Liver (tissue), 9 donors: ENCODE results near the gene METTL5. TPM values are rescaled to one million over a fixed set of nuclear protein-coding genes. Genes with fewer than 3 reads are reported as not detected.

Source experiments
- DNase-seq: peaks from one replicate; pipeline ENCODE4 v3.0.0-alpha.2; 2017; ENCODE audit warnings: low spot score
- H3K27ac ChIP-seq, 2 donors: one replicate each; pipeline ENCODE4 v1.7.0; 2013; ENCODE audit warnings: inconsistent platforms in 2 of 2, low read length in 2 of 2, control low read depth in 1 of 2, low read depth in 1 of 2, mild to moderate bottlenecking in 1 of 2
- H3K27me3 ChIP-seq, 4 donors: one replicate each; pipeline versions ENCODE4 v1.6.1 to v1.7.0; 2013; ENCODE audit warnings: low read length in 3 of 4, inconsistent platforms in 1 of 4, mild to moderate bottlenecking in 1 of 4, moderate library complexity in 1 of 4; ENCODE audit not compliant: control insufficient read depth in 4 of 4, insufficient read depth in 4 of 4
- H3K36me3 ChIP-seq, 4 donors: one replicate each; pipeline versions ENCODE4 v1.6.1 to v1.7.0; 2013; ENCODE audit warnings: low read length in 3 of 4, mild to moderate bottlenecking in 3 of 4, low read depth in 1 of 4, moderate library complexity in 1 of 4; ENCODE audit not compliant: control insufficient read depth in 4 of 4, insufficient read depth in 3 of 4
- H3K4me1 ChIP-seq, 4 donors: one replicate each; pipeline versions ENCODE4 v1.6.1 to v1.7.0; 2013; ENCODE audit warnings: low read length in 3 of 4, mild to moderate bottlenecking in 3 of 4, moderate library complexity in 1 of 4; ENCODE audit not compliant: control insufficient read depth in 4 of 4, insufficient read depth in 4 of 4
- H3K4me3 ChIP-seq, 3 donors: one replicate each; pipeline versions ENCODE4 v1.6.1 to v1.7.0; 2013; ENCODE audit warnings: low read length in 3 of 3, control low read depth in 1 of 3, low read depth in 1 of 3, mild to moderate bottlenecking in 1 of 3
- H3K9ac ChIP-seq, 2 donors: one replicate each; pipeline ENCODE4 v1.7.0; 2013; ENCODE audit warnings: low read length in 2 of 2, mild to moderate bottlenecking in 2 of 2, moderate library complexity in 2 of 2, control low read depth in 1 of 2, low read depth in 1 of 2
- H3K9me3 ChIP-seq, 4 donors: one replicate each; pipeline versions ENCODE4 v1.6.1 to v1.7.0; 2013; ENCODE audit warnings: low read length in 3 of 4; ENCODE audit not compliant: control insufficient read depth in 4 of 4
- ATF3 ChIP-seq: IDR thresholded peaks from 2 replicates; pipeline ENCODE4 v1.6.1; 2016; ENCODE audit warnings: antibody characterized with exemption
- CTCF ChIP-seq: fragments of 150-350 bp; IDR thresholded peaks from 2 replicates; pipeline ENCODE4 v1.5.1; 2017; ENCODE audit warnings: improper control_type of control experiment, low read depth, low read length; ENCODE audit not compliant: missing input control
- EGR1 ChIP-seq, 2 donors: IDR thresholded peaks; 2 replicates each; pipeline ENCODE4 v1.6.1; 2016 to 2018; ENCODE audit warnings: antibody characterized with exemption in 2 of 2, low read depth in 2 of 2
- FOXA1 ChIP-seq: IDR thresholded peaks from 2 replicates; pipeline ENCODE4 v1.6.1; 2016; ENCODE audit warnings: antibody characterized with exemption
- FOXA2 ChIP-seq: IDR thresholded peaks from 2 replicates; pipeline ENCODE4 v1.6.1; 2016; ENCODE audit warnings: antibody characterized with exemption
- GABPA ChIP-seq, 2 donors: IDR thresholded peaks in 1 of 2; conservative IDR thresholded peaks in 1 of 2; 2 replicates each; pipeline ENCODE4 v1.6.1; 2016; ENCODE audit warnings: antibody characterized with exemption in 2 of 2, mild to moderate bottlenecking in 1 of 2, moderate library complexity in 1 of 2
- HNF4A ChIP-seq, 2 donors: conservative IDR thresholded peaks; 2 replicates each; pipeline ENCODE4 v1.6.1; 2016; ENCODE audit warnings: antibody characterized with exemption in 2 of 2, mild to moderate bottlenecking in 2 of 2
- HNF4G ChIP-seq: IDR thresholded peaks from 2 replicates; pipeline ENCODE4 v1.6.1; 2016; ENCODE audit warnings: antibody characterized with exemption
- JUND ChIP-seq, 2 donors: IDR thresholded peaks; 2 replicates each; pipeline ENCODE4 v1.6.1; 2016; ENCODE audit warnings: antibody characterized with exemption in 2 of 2
- MAX ChIP-seq: IDR thresholded peaks from 2 replicates; pipeline ENCODE4 v1.6.1; 2016; ENCODE audit warnings: antibody characterized with exemption
- NR2F2 ChIP-seq: IDR thresholded peaks from 2 replicates; pipeline ENCODE4 v1.6.1; 2016; ENCODE audit warnings: antibody characterized with exemption
- RAD21 ChIP-seq, 2 donors: IDR thresholded peaks; 2 replicates each; pipeline ENCODE4 v1.6.1; 2016; ENCODE audit warnings: antibody characterized with exemption in 2 of 2, mild to moderate bottlenecking in 2 of 2
- REST ChIP-seq: IDR thresholded peaks from 2 replicates; pipeline ENCODE4 v1.6.1; 2016; ENCODE audit warnings: antibody characterized with exemption, mild to moderate bottlenecking
- RXRA ChIP-seq, 2 donors: IDR thresholded peaks; 2 replicates each; pipeline ENCODE4 v1.6.1; 2017 to 2018; ENCODE audit warnings: antibody characterized with exemption in 2 of 2, mild to moderate bottlenecking in 1 of 2
- SP1 ChIP-seq: IDR thresholded peaks from 2 replicates; pipeline ENCODE4 v1.6.1; 2018; ENCODE audit warnings: antibody characterized with exemption, mild to moderate bottlenecking
- TAF1 ChIP-seq: conservative IDR thresholded peaks from 2 replicates; pipeline ENCODE4 v1.6.1; 2016; ENCODE audit warnings: antibody characterized with exemption, mild to moderate bottlenecking
- YY1 ChIP-seq: IDR thresholded peaks from 2 replicates; pipeline ENCODE4 v1.6.1; 2016; ENCODE audit warnings: antibody characterized with exemption, mild to moderate bottlenecking
- ZBTB33 ChIP-seq: IDR thresholded peaks from 2 replicates; pipeline ENCODE4 v1.6.1; 2016; ENCODE audit warnings: antibody characterized with exemption
- WGBS: extraction: QIAGEN DNeasy Blood & Tissue Kit; methylation state at CpG from one replicate; pipeline ENCODE4 v1.1.7; 2013; 5-methylcytosine and 5-hydroxymethylcytosine counted together
- polyA plus RNA-seq, 2 donors: library from polyadenylated mRNA; stranded (reverse) in 1 of 2; unstranded in 1 of 2; fragments of 200-250 nt in 1 of 2; fragments of >200 nt in 1 of 2; fragmentation: Nextera tagmentation in 1 of 2; extraction: Ambion mirVana in 1 of 2; gene quantifications; one replicate each; pipeline versions ENCODE4 v1.2.1 to v1.2.3, GENCODE V29; 2013 to 2015
- total RNA-seq, 2 donors: library from RNA; depleted of rRNA; stranded (reverse); fragments of >200 nt; gene quantifications; one replicate each; pipeline ENCODE4 v1.2.3, GENCODE V29; 2014
- donor health status: healthy.
- donor health status: healthy.
- donor health status: healthy.
- donor health status: healthy.
- donor health status: healthy.

The METTL5 gene
- total and polyA plus RNA-seq, 4 donors = 15.4 to 35.6 (median 22.8) TPM

- H3K27ac ChIP-seq = no peak overlapping the region
- no peak for DNase-seq
- H3K4me1 ChIP-seq = no peaks in the 10 kb centered on the region
- H3K4me3 ChIP-seq = no peak overlapping the region
- H3K9me3 ChIP-seq = no peaks in the 10 kb centered on the region
- H3K9ac ChIP-seq = no peak overlapping the region
- no peaks in the 10 kb centered on the region for H3K27me3 ChIP-seq
- peaks cover 4 to 56% (median 49%) of the 10 kb centered on the region in 4 donors for H3K36me3 ChIP-seq
- TF ChIP-seq FOXA2 (no peak), SP1 (no peak), EGR1 (IDR thresholded peaks at IDR 0.05; ENCODE audit: low read depth in 2 of 2) (no peak), HNF4A (conservative IDR thresholded peaks at IDR 0.05) (no peak), YY1 (no peak), GABPA (IDR thresholded peaks at IDR 0.05 in 1 of 2, conservative IDR thresholded peaks at IDR 0.05 in 1 of 2) (no peak), ATF3 (no peak), CTCF (no peak), HNF4G (no peak), REST (no peak), ZBTB33 (no peak), JUND (IDR thresholded peaks at IDR 0.05) (no peak), NR2F2 (no peak), FOXA1 (no peak), TAF1 (no peak), RXRA (IDR thresholded peaks at IDR 0.05) (no peak), RAD21 (IDR thresholded peaks at IDR 0.05) (no peak), MAX (no peak)
- WGBS = 84% methylated on average over 4 of the region's 4 CpGs
These were observed 16.5 kb downstream of the METTL5 start for GRCh38 chr2:169808221-169808620.
